ENCODE measurements around the gene AGMAT. TPM values are rescaled to one million over a fixed set of nuclear protein-coding genes. Genes with fewer than 3 reads are reported as not detected.

Gene AGMAT
- total and polyA plus RNA-seq, 2 of the 13 experiments (the other 11 are each of a cell fraction or from before 2014, with no cell fraction given), result 59.1 to 174 TPM

DNA sequence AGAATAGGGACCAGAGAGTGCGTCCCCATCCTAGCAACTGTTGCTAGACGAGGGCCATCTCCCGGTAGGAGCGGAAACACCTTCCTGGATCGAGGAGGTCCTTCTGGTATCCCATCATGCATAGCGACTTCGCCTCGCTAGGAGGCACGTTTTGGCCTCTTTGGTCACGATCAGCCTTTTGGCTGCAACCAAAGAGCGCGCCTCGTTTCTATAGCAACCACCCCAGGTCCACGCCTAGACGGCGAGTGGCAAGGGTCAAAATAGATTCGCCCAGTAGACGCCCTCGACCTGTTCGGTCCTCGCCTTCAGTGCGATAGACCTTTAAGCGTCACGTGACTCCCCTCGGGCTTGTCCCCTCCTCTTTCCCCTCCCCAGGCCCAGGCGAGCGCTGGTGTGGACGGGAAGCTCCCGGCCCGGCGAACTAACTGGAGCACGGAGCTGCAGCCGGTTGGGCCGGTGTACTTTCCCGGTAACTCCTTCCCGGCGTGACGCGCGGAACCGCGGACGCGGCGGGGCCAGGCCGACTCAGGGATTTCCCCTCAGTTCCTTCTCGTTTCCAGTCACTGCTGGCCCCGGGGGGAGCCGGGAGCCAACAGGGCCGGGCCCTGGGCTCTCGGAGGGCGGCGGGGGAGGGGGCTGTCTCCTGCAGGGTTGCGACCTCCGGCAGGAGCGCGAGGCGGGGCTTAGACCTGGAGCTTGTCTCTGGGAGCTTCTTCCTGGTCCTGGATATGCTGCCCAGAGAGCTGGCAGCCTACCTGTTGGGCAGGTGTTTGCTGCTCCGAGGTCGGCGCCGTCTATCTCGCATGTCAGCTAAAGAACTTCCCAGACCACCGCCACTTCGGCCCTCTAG is 58.1 kb downstream of the AGMAT start, which contains the start of gene DNAJC16 (continued):
- no peak for TF ChIP-seq ZNF850 (CRISPR knock-in tag; conservative IDR thresholded peaks at IDR 0.05)
- TF ChIP-seq RFXAP (CRISPR knock-in tag; IDR thresholded peaks at IDR 0.05; ENCODE audit: borderline replicate concordance), result peak; percentile 61; the same call in 1 of the 2 replicates
- TF ChIP-seq HNRNPLL (IDR thresholded peaks at IDR 0.05; ENCODE audit: low read depth, low read length, poor library complexity, severe bottlenecking), result peak; percentile 62
- TF ChIP-seq JARID2 (CRISPR knock-in tag; IDR thresholded peaks at IDR 0.05; ENCODE audit: insufficient replicate concordance), result no peak
- peak; percentile 64 to 86; a peak in 3 of 4 replicates for TF ChIP-seq HMGXB4 (CRISPR knock-in tag; IDR thresholded peaks at IDR 0.05; ENCODE audit: borderline replicate concordance in 1 of 2, low read depth in 1 of 2)
- TF ChIP-seq IKZF4 (CRISPR knock-in tag; IDR thresholded peaks at IDR 0.05; ENCODE audit: borderline replicate concordance, low read depth, not compliant biosample characterization), result peak; percentile 61
- TF ChIP-seq ZNF441 (CRISPR knock-in tag; IDR thresholded peaks at IDR 0.05; ENCODE audit: borderline replicate concordance), result 0 out of 2 replicates have a peak, but pooled peaks have one; percentile 65
- TF ChIP-seq CC2D1A (CRISPR knock-in tag; IDR thresholded peaks at IDR 0.05), result no peak
- TF ChIP-seq IRF2 (CRISPR knock-in tag; IDR thresholded peaks at IDR 0.05), result peak; percentile 96
- TF ChIP-seq, protein P1, sequence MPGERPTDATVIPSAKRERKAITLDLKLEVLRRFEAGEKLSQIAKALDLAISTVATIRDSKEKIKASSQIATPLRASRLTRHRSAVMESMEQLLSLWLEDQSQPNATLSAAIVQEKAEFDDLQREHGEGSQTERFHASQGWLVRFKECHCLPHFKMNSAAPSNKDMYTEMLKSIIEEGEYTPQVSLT (CRISPR knock-in tag; IDR thresholded peaks at IDR 0.05; ENCODE audit: borderline replicate concordance, low read depth), result no peak
- TF ChIP-seq ELF4 (CRISPR knock-in tag; IDR thresholded peaks at IDR 0.05; ENCODE audit: borderline replicate concordance), result 0 out of 2 replicates have a peak, but pooled peaks have one; percentile 31
- TF ChIP-seq ZNF639 (CRISPR knock-in tag; conservative IDR thresholded peaks at IDR 0.05), result peak; percentile 94
- TF ChIP-seq ZNF597 (CRISPR knock-in tag; IDR thresholded peaks at IDR 0.05), result no peak
- TF ChIP-seq MAZ (IDR thresholded peaks at IDR 0.05; ENCODE audit: borderline replicate concordance, low read depth, low read length), result peak; percentile 94
- TF ChIP-seq MAZ (CRISPR knock-in tag; IDR thresholded peaks at IDR 0.05; ENCODE audit: low read depth), result peak; percentile 96
- no peak for TF ChIP-seq ZNF619 (CRISPR knock-in tag; IDR thresholded peaks at IDR 0.05)
- no peak for TF ChIP-seq ZNF317 (CRISPR knock-in tag; IDR thresholded peaks at IDR 0.05)
- TF ChIP-seq MLLT10 (CRISPR knock-in tag; IDR thresholded peaks at IDR 0.05), result no peak
- TF ChIP-seq YEATS2 (CRISPR knock-in tag; IDR thresholded peaks at IDR 0.05; ENCODE audit: borderline replicate concordance), result peak; percentile 89; the same call in 1 of the 2 replicates
- 0 out of 2 replicates have a peak, but pooled peaks have one; percentile 52 for TF ChIP-seq ZNF12 (CRISPR knock-in tag; IDR thresholded peaks at IDR 0.05)
- TF ChIP-seq ZC3H4 (CRISPR knock-in tag; IDR thresholded peaks at IDR 0.05; ENCODE audit: borderline replicate concordance), result no peak
- TF ChIP-seq, protein P2, sequence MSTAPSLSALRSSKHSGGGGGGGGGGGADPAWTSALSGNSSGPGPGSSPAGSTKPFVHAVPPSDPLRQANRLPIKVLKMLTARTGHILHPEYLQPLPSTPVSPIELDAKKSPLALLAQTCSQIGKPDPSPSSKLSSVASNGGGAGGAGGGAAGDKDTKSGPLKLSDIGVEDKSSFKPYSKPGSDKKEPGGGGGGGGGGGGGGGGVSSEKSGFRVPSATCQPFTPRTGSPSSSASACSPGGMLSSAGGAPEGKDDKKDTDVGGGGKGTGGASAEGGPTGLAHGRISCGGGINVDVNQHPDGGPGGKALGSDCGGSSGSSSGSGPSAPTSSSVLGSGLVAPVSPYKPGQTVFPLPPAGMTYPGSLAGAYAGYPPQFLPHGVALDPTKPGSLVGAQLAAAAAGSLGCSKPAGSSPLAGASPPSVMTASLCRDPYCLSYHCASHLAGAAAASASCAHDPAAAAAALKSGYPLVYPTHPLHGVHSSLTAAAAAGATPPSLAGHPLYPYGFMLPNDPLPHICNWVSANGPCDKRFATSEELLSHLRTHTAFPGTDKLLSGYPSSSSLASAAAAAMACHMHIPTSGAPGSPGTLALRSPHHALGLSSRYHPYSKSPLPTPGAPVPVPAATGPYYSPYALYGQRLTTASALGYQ (CRISPR knock-in tag; IDR thresholded peaks at IDR 0.05), result no peak
